ENCODE results near the gene STPG3.

STPG3 gene

GRCh38 chr9:137278721-137279711, 27.9 kb downstream of the STPG3 start:
- TF ChIP-seq, protein P1, sequence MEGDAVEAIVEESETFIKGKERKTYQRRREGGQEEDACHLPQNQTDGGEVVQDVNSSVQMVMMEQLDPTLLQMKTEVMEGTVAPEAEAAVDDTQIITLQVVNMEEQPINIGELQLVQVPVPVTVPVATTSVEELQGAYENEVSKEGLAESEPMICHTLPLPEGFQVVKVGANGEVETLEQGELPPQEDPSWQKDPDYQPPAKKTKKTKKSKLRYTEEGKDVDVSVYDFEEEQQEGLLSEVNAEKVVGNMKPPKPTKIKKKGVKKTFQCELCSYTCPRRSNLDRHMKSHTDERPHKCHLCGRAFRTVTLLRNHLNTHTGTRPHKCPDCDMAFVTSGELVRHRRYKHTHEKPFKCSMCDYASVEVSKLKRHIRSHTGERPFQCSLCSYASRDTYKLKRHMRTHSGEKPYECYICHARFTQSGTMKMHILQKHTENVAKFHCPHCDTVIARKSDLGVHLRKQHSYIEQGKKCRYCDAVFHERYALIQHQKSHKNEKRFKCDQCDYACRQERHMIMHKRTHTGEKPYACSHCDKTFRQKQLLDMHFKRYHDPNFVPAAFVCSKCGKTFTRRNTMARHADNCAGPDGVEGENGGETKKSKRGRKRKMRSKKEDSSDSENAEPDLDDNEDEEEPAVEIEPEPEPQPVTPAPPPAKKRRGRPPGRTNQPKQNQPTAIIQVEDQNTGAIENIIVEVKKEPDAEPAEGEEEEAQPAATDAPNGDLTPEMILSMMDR (conservative IDR thresholded peaks at IDR 0.05): no peak
- no peak overlapping the region for H3K27ac ChIP-seq

DNA sequence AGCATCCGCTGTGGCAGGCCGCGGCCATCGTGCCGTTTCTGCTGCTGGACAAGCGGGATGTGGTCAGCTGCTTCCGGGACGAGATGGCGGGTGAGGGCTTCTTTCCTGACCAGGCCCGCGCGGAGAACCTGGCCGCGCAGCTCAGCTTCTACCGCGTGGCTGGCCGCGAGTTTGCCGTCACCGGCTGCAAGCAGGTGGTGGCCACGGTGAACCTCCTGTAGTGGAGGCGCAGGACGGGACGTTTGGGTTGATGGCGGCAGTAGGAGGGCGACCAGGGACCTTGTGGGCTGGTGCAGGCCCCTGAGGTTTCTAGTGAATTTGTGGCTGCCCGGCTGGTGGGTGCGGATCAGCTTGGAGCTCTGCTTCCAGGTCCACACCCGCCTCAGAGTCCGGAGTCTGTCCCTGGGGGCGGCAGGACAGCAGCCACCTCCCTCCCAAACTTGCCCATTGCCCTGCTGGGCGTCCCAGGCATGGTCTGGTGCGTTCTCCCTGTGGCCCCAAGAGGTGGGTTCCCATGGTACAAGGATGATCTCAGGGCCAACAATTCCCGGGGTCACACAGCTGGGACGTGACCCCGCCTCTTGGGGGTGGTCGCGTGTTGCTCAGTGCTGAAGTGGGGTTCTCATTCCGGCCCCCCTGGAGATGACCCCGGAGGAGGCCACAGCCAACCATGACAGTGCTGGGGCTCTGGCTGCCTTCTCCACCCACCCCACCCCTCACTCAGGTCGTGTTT, 28.8 kb downstream of the STPG3 start:
- no peak overlapping the region for H3K27ac ChIP-seq
- TF ChIP-seq, protein P1 (conservative IDR thresholded peaks at IDR 0.05): no peak

- H3K27ac ChIP-seq: peak overlapping the region; percentile 79
- TF ChIP-seq, protein P1 (conservative IDR thresholded peaks at IDR 0.05): no peak
Observed at GRCh38 chr9:137280474-137281344, 29.6 kb downstream of the STPG3 start.

GRCh38 chr9:137281345-137282116, 30.4 kb downstream of the STPG3 start:
- TF ChIP-seq, protein P1 (conservative IDR thresholded peaks at IDR 0.05): no peak
- H3K27ac ChIP-seq: peak overlapping the region; percentile 79

DNA sequence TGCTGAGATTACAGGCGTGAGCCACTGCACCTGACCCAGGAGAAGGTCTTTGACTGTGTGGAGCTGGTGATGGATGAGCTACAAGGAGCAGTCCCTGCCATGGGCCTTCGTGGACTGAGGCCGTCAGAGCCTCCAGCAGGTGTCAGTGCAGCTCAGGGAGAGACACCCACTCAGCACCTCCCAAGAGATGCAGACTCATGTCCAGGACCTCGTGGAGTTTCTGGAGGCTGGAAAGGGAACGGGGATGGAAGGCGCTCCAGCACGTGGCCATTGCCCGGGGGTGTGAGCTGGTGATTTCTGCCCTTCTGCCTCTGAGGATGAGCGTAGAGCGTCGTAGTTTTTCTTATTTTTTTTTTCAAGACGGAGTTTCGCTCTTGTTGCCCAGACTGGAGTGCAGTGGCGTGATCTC, 35.9 kb downstream of the STPG3 start:
- H3K27ac ChIP-seq: no peak overlapping the region
- TF ChIP-seq, protein P1 (conservative IDR thresholded peaks at IDR 0.05): peak; percentile 89

- TF ChIP-seq, protein P1 (conservative IDR thresholded peaks at IDR 0.05): no peak
- peak overlapping the region; percentile 99 for H3K27ac ChIP-seq
Observed at GRCh38 chr9:137293094-137293481, 42.0 kb downstream of the STPG3 start.

All from VCaP (cell line).